Activated CD4-positive, alpha-beta memory T cell treated with anti-CD3 and anti-CD28 coated beads, Interleukin-2, amount 10 ng/mL, durations not matched to agents 7 days and 5 days (primary cell): ENCODE data around the gene KCMF1. TPM values are rescaled to one million over a fixed set of nuclear protein-coding genes. Genes with fewer than 3 reads are reported as not detected.

ENCODE experiments used
- CTCF ChIA-PET: fragments of 350-600 bp; sonication (Branson Sonifier 250); formaldehyde crosslinking; loops from one replicate; lab custom pipeline; 2021; ENCODE audit warnings: antibody characterized with exemption, inconsistent platforms; lab: Charles Lee
- POLR2A ChIA-PET: fragments of 350-600 bp; sonication (Branson Sonifier 250); formaldehyde crosslinking; loops from one replicate; lab custom pipeline; 2021; ENCODE audit warnings: antibody characterized with exemption; lab: Charles Lee
- DNase-seq: peaks from one replicate; pipeline ENCODE4 v3.0.0-alpha.2; 2020
- H3K27ac Mint-ChIP-seq: one replicate; pipeline ENCODE4 v1.8.0; 2021; ENCODE audit warnings: mild to moderate bottlenecking, mixed read lengths
- H3K27me3 Mint-ChIP-seq: one replicate; pipeline ENCODE4 v1.8.0; 2021; ENCODE audit warnings: mixed read lengths
- H3K36me3 Mint-ChIP-seq: one replicate; pipeline ENCODE4 v1.8.0; 2021; ENCODE audit warnings: low read depth, mixed read lengths
- H3K4me1 Mint-ChIP-seq: one replicate; pipeline ENCODE4 v1.8.0; 2021; ENCODE audit warnings: mixed read lengths
- H3K4me3 Mint-ChIP-seq: one replicate; pipeline ENCODE4 v1.8.0; 2021; ENCODE audit warnings: mild to moderate bottlenecking, mixed read lengths
- H3K9me3 Mint-ChIP-seq: one replicate; pipeline ENCODE4 v1.8.0; 2021; ENCODE audit warnings: mixed read lengths
- total RNA-seq, 2 experiments: library from RNA; stranded (reverse); gene quantifications; one replicate each; pipeline ENCODE4 v1.2.3, GENCODE V29; 2021

KCMF1 gene
- total RNA-seq, 2 experiments from 2014 or later = 87.0 to 92.9 TPM

DNA sequence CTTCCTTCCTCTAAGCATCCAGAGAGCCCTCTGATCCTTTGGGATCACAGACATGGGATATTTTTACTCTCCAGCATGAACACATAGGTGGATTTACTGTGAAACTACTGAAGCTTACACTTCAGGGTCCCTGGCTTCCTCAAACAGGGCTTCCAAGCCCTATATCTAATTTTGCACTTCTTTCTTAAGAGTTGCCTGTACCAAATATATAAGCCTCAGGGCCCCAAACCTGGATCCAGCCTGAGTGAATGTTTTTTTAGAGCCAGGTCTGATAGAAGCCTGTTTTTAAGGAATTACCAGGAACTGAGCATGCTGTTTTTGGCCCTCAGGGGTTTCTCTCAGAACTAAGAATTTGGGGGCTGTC, 13.2 kb upstream of the KCMF1 start:
- ChIA-PET POLR2A (interaction anchor here (3.9 to 5.9 kb wide), 2 partner anchors 11 to 12 kb away, joined by 34 to 46 read pairs; partner anchors contain the start of gene KCMF1), CTCF (interaction anchor here (1.0 kb wide), 1 partner anchor 32 kb away, joined by 5 read pairs; no protein-coding TSS in a partner anchor)
- H3K4me1 Mint-ChIP-seq = peaks cover 11% of the 10 kb centered on the region
- H3K9me3 Mint-ChIP-seq = no peaks in the 10 kb centered on the region
- H3K36me3 Mint-ChIP-seq = peaks cover 38% of the 10 kb centered on the region
- H3K27me3 Mint-ChIP-seq = no peaks in the 10 kb centered on the region
- H3K4me3 Mint-ChIP-seq = no peak overlapping the region
- H3K27ac Mint-ChIP-seq = no peak overlapping the region
- DNase-seq = no peak

DNA sequence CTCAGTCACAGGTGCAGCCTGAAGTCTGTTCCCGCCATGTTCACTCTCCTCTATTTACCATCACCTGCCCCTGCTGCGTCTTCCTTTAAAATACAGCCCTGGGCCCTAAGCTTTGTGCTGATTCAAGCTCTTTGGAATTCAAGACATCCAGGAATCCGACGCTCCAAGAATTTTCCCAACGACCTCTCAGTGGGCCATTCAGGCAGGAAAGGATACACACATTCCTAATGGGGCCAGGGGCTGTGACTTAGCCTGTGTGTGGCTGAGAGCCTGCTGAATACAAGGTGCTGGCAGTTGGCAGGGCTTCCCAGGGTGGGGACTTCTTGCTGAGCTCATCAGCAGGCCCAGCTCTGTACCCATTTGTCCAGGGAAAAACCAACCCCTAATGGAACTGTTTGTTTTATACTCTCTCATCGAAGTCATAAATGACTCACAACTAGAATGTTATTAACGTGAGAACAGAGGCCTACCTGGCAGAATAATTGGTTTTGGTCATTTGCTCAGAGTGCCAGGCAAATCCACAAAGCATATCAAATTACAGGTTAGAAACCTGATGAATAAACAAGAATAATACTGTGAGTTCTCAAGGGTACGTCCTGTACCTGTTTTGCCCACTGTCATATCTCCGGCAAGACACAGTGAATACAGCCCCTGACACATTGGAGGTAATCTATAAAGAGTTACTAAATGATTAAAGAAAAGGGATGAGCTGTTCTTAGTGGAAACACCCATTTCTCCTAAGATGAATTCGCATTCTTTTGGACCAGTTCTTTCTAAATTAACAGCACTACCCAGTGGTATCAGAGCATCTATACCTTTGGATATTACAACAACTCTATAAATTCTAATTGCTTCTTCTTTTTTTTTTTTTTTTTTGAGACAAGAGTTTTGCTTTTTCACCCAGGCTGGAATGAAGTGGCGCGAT, 12.6 kb upstream of the KCMF1 start:
- Mint-ChIP-seq H3K4me1 (peaks cover 18% of the 10 kb centered on the region), H3K36me3 (peaks cover 45% of the 10 kb centered on the region), H3K4me3 (no peak overlapping the region), H3K27me3 (no peaks in the 10 kb centered on the region), H3K9me3 (no peaks in the 10 kb centered on the region), H3K27ac (no peak overlapping the region)
- DNase-seq = no peak
- ChIA-PET POLR2A (interaction anchor here (3.9 to 5.9 kb wide), 3 partner anchors 11 to 18 kb away, joined by 24 to 46 read pairs (median 34); partner anchors contain the start of gene KCMF1), CTCF (interaction anchor here (0.7 to 1.0 kb wide), 2 partner anchors 12 to 32 kb away, joined by 3 to 5 read pairs; no protein-coding TSS in a partner anchor)

DNA sequence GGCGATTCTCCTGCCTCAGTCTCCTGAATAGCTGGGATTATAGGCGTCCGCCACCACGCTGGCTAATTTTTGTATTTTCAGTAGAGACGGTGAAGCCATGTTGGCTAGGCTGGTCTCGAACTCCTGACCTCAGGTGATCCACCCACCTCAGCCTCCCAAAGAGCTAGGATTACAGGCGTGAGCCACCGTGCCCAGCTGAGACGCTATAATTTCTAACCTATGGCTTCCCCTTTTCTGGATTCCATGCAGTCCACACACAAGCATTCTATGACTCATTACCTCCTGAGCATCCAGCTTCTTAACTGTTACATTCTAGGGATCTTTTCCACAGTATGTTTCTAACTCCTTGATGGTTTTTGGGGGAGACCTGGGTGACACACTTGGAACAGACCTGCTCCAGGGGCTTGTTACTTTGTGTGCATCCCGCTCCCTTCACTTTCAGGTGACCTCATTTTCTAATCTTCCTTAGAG, 11.8 kb upstream of the KCMF1 start:
- Mint-ChIP-seq H3K27ac (no peak overlapping the region), H3K9me3 (no peaks in the 10 kb centered on the region), H3K36me3 (peaks cover 49% of the 10 kb centered on the region), H3K27me3 (no peaks in the 10 kb centered on the region), H3K4me3 (no peak overlapping the region), H3K4me1 (peaks cover 25% of the 10 kb centered on the region)
- no peak for DNase-seq
- ChIA-PET POLR2A (interaction anchor here (3.9 to 5.9 kb wide), 3 partner anchors 10 to 18 kb away, joined by 24 to 46 read pairs (median 34); partner anchors contain the start of gene KCMF1), CTCF (interaction anchor here (0.7 kb wide), 1 partner anchor 11 kb away, joined by 3 read pairs; no protein-coding TSS in a partner anchor)

DNA sequence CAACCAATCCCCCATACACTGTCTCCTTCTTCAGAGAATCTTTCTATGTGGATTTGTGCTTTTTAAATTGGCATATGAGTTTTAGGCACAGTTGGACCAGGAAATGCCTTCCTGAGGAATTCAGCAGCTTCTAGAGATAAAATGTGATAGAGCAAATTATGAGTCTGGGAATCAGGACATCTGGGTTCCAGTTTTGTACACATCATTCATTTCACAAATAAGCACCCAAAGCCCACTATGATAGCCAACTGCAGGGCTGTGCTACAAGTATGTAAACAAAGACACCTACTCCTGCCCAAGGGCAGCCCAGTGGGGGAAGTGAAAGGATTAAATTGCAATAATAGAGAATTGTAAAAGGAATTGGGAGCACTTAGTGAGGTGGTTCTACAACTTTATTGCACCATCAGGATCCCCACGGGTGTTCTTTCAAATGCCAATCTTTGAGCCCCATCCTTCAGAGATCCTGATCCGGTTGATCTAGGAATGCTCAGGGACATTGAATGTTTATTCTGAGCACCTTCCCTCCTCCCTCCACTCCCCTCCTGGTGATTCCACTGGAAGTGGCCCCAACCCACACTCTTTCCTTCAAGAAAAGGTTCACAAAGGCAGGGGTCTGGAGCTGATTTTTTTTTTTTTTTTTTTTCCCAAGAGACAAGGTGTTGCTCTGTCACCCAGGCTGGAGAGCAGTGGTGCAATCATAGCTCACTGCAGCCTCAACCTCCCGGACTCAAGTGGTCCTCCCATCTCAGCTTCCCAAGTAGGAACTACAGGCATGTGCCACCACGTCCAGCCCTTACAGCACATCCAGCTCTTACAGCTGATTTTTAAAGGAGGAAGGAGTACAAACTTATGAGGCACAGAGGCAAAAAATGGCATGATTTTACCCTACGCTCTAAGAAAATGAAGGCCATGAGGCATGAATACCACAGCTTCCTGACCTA, 11.1 kb upstream of the KCMF1 start:
- ChIA-PET POLR2A (interaction anchor here (3.9 to 5.9 kb wide), 3 partner anchors 10 to 19 kb away, joined by 24 to 46 read pairs (median 34); partner anchors contain the start of gene KCMF1), CTCF (interaction anchor here (0.7 kb wide), 1 partner anchor 10 kb away, joined by 3 read pairs; no protein-coding TSS in a partner anchor)
- DNase-seq = no peak
- H3K36me3 Mint-ChIP-seq = peaks cover 56% of the 10 kb centered on the region
- no peaks in the 10 kb centered on the region for H3K9me3 Mint-ChIP-seq
- H3K4me3 Mint-ChIP-seq = no peak overlapping the region
- no peaks in the 10 kb centered on the region for H3K27me3 Mint-ChIP-seq
- peaks cover 30% of the 10 kb centered on the region for H3K4me1 Mint-ChIP-seq
- H3K27ac Mint-ChIP-seq = no peak overlapping the region

DNA sequence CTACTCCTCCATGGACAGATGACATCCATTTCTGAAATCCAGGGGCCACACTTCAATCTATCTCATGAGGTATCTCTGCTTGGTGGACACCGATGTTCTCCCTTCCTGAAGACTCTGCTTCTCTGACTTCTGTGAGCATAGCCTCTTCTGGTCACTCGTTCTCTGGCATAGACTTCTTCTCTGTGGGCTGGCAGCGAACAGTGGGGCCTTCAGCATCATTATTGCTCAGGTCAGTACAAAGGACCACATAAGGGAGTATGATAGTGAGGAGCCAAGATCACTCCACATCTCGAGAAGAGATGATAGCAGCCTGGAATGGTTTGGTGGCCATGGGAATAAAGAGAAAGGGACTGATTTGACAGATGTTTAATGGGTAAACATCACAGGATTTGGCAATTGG, 8.0 kb upstream of the KCMF1 start:
- Mint-ChIP-seq H3K4me1 (peaks cover 38% of the 10 kb centered on the region), H3K27me3 (no peaks in the 10 kb centered on the region), H3K9me3 (no peaks in the 10 kb centered on the region), H3K36me3 (peaks cover 61% of the 10 kb centered on the region), H3K27ac (no peak overlapping the region), H3K4me3 (no peak overlapping the region)
- POLR2A ChIA-PET = interaction anchor here (1.0 to 5.4 kb wide), 2 partner anchors 14 to 22 kb away, joined by 3 to 24 read pairs; no protein-coding TSS in a partner anchor
- DNase-seq = no peak
- CTCF ChIA-PET = no interaction called here

DNA sequence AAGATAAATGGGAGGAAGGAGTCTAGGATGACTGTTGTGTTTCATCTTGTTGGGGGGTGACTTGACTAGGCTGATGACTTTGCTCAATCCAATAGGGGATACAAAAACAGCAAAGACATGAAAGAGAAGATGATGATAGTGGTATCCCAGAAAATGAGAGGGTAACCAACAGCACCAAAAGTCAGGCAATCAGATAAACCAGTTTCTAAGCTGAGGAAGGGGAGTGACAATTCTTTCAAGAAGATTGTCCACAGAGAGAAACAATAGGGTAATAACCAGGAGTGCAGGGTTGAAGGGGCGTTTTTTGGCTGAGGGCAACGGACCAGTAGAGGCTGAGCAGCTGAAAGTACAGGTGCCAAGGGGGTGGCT, 7.7 kb upstream of the KCMF1 start:
- Mint-ChIP-seq H3K27ac (no peak overlapping the region), H3K9me3 (no peaks in the 10 kb centered on the region), H3K27me3 (no peaks in the 10 kb centered on the region), H3K36me3 (peaks cover 65% of the 10 kb centered on the region), H3K4me1 (peaks cover 41% of the 10 kb centered on the region), H3K4me3 (no peak overlapping the region)
- ChIA-PET CTCF (no interaction called here), POLR2A (interaction anchor here (1.0 to 5.4 kb wide), 3 partner anchors 14 to 23 kb away, joined by 3 to 24 read pairs (median 13); no protein-coding TSS in a partner anchor)
- no peak for DNase-seq

DNA sequence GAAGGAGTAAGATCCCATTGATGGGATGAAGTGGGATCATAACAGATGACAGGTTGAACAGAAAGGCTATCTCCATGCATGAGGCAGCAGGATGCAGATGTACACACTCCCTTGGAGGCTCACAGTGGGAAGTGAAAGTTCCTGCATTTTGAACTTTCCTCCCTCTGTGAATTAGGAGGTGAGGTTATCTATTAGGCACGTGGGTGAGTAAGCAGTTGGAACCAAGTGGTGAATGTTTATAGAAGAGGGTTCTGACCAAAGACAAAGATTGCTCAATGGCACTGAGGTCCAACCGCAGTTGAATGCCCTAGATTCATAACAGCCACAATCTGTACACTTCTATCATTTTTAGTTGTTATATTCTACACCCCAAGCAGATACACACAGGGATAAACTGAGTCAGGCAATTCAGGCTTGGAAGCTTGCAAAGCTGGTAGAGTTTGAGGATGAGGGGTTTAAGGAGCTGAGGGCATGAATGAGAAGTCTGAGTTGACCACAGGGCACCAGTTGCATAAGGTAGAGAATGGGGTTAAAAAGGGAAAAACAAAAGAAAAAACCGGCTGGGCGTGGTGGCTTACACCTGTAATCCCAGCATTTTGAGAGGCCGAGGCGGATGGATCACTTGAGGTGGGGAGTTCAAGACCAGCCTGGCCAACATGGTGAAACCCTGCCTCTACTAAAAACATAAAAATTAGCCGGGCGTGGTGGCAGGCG, 7.1 kb upstream of the KCMF1 start:
- H3K27me3 Mint-ChIP-seq = no peaks in the 10 kb centered on the region

DNA sequence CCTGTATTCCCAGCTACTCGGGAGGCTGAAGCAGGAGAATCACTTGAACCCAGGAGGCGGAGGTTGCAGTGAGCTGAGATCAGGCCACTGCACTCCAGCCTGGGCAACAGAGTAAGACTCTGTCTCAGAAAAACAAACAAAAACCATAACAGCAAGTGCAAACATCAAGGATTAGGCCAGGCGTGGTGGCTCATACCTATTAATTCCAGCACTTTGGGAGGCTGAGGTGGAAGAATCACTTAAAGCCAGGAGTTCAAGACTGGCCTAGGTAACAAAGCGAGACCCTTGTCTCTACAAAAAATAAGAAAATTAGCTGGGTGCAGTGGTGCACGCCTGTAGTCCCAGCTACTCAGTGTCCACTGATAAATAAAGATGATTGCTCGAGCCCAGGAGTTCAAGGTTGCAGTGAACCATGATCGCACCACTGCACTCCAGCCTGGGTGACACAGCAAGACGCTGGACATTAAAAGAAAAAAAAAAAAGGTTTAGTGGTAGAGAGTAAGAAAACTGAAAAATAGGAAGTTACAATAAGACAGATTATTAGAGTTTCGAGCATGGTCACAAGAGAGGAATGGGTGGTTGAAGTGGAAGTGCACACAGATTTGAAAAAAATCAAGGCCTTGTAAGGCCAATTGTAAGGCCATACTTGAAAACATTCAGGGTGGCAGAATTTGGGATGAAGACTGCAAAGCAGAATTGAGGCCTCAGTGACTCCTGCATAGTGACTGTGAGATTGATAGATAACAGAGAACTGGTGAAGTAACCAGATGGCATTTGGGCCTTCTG, 6.4 kb upstream of the KCMF1 start:
- CTCF ChIA-PET = no interaction called here
- no peak overlapping the region for H3K27ac Mint-ChIP-seq

More for the DNA sequence above, 7.1 kb upstream of the KCMF1 start:
- H3K27ac Mint-ChIP-seq = no peak overlapping the region
- H3K4me1 Mint-ChIP-seq = peaks cover 44% of the 10 kb centered on the region
- CTCF ChIA-PET = no interaction called here
- H3K36me3 Mint-ChIP-seq = peaks cover 68% of the 10 kb centered on the region
- DNase-seq = no peak
- H3K4me3 Mint-ChIP-seq = no peak overlapping the region
- H3K9me3 Mint-ChIP-seq = no peaks in the 10 kb centered on the region
- POLR2A ChIA-PET = interaction anchor here (1.0 to 2.4 kb wide), 2 partner anchors 9 to 17 kb away, joined by 3 to 13 read pairs; no protein-coding TSS in a partner anchor

DNA sequence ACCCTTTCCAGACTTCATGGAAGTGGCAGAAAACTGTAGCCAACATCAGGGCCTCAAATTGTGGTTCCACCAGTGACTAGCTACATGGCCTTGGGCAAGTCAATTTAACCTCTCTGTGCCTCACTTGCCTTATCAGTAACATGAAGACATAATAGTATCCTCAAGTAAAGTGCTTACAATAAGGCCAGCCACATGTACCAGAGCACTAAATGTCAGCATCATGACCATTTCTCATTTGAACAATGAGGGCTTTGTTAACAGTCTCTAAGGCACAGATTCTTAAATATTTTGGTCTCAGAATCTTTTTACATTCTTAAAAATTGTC, 5.8 kb upstream of the KCMF1 start:
- no peaks in the 10 kb centered on the region for H3K9me3 Mint-ChIP-seq
- ChIA-PET POLR2A (interaction anchor here (1.0 to 2.4 kb wide), 2 partner anchors 11 to 18 kb away, joined by 3 to 13 read pairs; no protein-coding TSS in a partner anchor), CTCF (no interaction called here)
- H3K4me1 Mint-ChIP-seq = peaks cover 44% of the 10 kb centered on the region
- DNase-seq = no peak
- H3K27ac Mint-ChIP-seq = no peak overlapping the region
- H3K27me3 Mint-ChIP-seq = no peaks in the 10 kb centered on the region
- peaks cover 75% of the 10 kb centered on the region for H3K36me3 Mint-ChIP-seq
- H3K4me3 Mint-ChIP-seq = no peak overlapping the region

More for the DNA sequence above, 6.4 kb upstream of the KCMF1 start:
- Mint-ChIP-seq H3K4me3 (no peak overlapping the region), H3K27me3 (no peaks in the 10 kb centered on the region), H3K9me3 (no peaks in the 10 kb centered on the region), H3K36me3 (peaks cover 70% of the 10 kb centered on the region), H3K4me1 (peaks cover 45% of the 10 kb centered on the region)
- no peak for DNase-seq
- POLR2A ChIA-PET = interaction anchor here (1.0 to 2.4 kb wide), 2 partner anchors 10 to 18 kb away, joined by 3 to 13 read pairs; no protein-coding TSS in a partner anchor

DNA sequence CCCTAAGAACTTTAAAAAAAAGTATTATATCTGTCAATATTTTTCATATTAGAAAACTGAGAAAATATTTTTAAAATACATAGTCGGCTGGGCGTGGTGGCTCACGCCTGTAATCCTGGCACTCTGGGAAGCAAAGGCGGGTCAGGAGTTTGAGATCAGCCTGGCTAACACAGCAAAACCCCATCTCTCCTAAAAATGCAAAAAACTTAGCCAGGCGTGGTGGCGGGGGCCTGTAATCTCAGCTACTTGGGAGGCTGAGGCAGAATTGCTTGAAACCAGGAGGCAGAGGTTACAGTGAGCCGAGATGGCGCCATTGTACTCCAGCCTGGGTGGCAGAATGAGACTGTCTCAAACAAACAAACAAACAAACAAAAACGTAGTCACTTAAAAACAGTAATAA, 5.1 kb upstream of the KCMF1 start:
- ChIA-PET POLR2A (interaction anchor here (0.6 to 2.4 kb wide), 3 partner anchors 19 to 93 kb away, joined by 3 to 13 read pairs (median 4); no protein-coding TSS in a partner anchor), CTCF (no interaction called here)
- Mint-ChIP-seq H3K9me3 (no peaks in the 10 kb centered on the region), H3K36me3 (peaks cover 70% of the 10 kb centered on the region), H3K4me1 (peaks cover 44% of the 10 kb centered on the region), H3K4me3 (no peak overlapping the region), H3K27ac (no peak overlapping the region), H3K27me3 (no peaks in the 10 kb centered on the region)
- DNase-seq = no peak

DNA sequence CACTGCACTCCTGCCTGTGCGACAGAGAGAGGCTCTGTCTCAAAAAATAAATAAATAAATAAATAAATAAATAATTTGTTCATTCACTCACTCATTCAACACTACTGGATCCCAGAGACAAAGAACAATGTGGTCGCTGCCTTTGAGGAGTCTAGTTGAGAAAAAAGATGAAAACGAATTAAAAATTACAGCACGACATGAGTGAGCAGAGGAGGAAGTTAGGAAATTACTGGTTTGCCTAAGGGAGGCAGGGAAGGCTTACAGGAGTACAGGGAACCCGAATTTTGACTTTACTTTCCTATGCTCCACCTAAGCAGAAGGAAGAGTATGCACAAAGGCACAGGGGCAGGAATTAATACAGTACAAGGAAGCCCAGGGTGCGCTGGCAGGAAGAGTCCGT, 4.2 kb upstream of the KCMF1 start:
- Mint-ChIP-seq H3K27ac (no peak overlapping the region), H3K36me3 (peaks cover 63% of the 10 kb centered on the region), H3K9me3 (no peaks in the 10 kb centered on the region), H3K4me1 (peaks cover 43% of the 10 kb centered on the region), H3K4me3 (no peak overlapping the region), H3K27me3 (no peaks in the 10 kb centered on the region)
- ChIA-PET POLR2A (interaction anchor here (1.6 to 7.7 kb wide), 3 partner anchors 8 to 37 kb away, joined by 5 to 351 read pairs (median 46); no protein-coding TSS in a partner anchor), CTCF (interaction anchor here (1.4 to 3.9 kb wide), 3 partner anchors 27 to 53 kb away, joined by 3 to 41 read pairs (median 8); no protein-coding TSS in a partner anchor)
- DNase-seq = no peak
